ENCODE data around the gene CYP2A7.
"Not testable (repeated sequence)": the region's sequence is repeated elsewhere in the genome, so short reads cannot be mapped to it uniquely, and the experiment has no call there.

CYP2A7 gene

DNA sequence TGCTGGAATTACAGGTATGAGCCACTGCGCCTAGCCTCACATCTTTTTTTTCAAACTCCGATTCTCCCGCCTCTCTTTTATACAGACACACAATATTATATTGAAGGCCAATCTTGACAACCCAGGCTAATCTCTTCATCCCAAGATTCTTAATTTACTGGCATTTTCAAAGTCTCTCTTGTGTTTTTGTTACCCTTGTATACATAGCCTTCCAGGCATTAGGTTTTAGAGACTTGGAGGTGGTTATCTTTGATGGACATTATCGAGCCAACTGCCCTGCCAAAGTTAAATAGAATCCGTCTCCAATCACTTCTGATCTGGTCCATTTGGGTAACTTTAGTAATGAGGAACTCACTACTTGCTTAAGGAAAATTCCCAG, 14.4 kb upstream of the CYP2A7 start:
- Histone ChIP-seq H3K27ac (no peak overlapping the region), H3K4me3 (no peak overlapping the region)
- TF ChIP-seq, protein P1, sequence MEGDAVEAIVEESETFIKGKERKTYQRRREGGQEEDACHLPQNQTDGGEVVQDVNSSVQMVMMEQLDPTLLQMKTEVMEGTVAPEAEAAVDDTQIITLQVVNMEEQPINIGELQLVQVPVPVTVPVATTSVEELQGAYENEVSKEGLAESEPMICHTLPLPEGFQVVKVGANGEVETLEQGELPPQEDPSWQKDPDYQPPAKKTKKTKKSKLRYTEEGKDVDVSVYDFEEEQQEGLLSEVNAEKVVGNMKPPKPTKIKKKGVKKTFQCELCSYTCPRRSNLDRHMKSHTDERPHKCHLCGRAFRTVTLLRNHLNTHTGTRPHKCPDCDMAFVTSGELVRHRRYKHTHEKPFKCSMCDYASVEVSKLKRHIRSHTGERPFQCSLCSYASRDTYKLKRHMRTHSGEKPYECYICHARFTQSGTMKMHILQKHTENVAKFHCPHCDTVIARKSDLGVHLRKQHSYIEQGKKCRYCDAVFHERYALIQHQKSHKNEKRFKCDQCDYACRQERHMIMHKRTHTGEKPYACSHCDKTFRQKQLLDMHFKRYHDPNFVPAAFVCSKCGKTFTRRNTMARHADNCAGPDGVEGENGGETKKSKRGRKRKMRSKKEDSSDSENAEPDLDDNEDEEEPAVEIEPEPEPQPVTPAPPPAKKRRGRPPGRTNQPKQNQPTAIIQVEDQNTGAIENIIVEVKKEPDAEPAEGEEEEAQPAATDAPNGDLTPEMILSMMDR (IDR thresholded peaks at IDR 0.05): no peak
- no peak for DNase-seq (ENCODE audit: low spot score)

DNA sequence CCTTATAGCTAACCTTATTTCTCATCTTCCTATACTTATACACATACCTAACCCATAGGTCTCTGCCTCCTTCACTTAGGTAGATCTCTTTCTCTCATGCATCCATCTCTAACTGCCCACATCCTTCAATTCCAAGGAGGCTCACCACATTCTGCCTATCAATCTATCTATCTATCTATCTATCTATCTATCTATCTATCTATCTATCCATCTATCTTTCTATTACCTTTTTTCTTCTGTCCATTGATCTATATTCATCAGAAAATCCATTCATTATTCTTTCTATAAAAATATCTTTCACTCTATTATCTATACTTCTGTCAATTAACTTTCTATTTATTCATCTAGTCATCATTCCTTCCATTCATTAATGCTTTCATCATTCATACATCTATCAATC, 11.1 kb upstream of the CYP2A7 start:
- no peak for DNase-seq (ENCODE audit: low spot score)
- Histone ChIP-seq H3K4me3 (no peak overlapping the region), H3K27ac (no peak overlapping the region)
- TF ChIP-seq, protein P1 (IDR thresholded peaks at IDR 0.05): no peak

GRCh38 chr19:40889366-40889765, 7.3 kb upstream of the CYP2A7 start:
- DNase-seq (ENCODE audit: low spot score): no peak
- Histone ChIP-seq H3K4me3 (no peak overlapping the region), H3K27ac (no peak overlapping the region)
- TF ChIP-seq, protein P1 (IDR thresholded peaks at IDR 0.05): no peak

DNA sequence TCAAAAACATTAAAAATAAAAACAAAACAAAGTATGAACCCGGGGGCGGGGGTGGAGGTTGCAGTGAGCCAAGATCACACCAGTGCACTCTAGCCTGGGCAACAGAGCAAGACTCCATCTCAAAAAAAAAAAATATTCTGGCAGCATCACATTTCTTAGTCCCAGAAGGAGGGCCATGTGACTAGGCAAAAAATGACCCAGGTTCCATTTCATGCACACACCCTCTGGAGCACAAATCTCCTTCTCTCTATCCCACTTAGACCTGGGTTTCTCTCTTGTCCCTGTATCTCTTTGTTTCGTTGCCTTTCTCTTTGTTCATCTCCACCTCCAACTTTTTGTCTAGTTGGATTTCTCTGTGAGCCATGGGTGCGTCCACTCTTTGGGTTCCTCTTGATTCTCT, 6.2 kb upstream of the CYP2A7 start:
- H3K27ac ChIP-seq: no peak overlapping the region
- no peak for DNase-seq (ENCODE audit: low spot score)
- H3K4me3 ChIP-seq: no peak overlapping the region
- TF ChIP-seq, protein P1 (IDR thresholded peaks at IDR 0.05): no peak

DNA sequence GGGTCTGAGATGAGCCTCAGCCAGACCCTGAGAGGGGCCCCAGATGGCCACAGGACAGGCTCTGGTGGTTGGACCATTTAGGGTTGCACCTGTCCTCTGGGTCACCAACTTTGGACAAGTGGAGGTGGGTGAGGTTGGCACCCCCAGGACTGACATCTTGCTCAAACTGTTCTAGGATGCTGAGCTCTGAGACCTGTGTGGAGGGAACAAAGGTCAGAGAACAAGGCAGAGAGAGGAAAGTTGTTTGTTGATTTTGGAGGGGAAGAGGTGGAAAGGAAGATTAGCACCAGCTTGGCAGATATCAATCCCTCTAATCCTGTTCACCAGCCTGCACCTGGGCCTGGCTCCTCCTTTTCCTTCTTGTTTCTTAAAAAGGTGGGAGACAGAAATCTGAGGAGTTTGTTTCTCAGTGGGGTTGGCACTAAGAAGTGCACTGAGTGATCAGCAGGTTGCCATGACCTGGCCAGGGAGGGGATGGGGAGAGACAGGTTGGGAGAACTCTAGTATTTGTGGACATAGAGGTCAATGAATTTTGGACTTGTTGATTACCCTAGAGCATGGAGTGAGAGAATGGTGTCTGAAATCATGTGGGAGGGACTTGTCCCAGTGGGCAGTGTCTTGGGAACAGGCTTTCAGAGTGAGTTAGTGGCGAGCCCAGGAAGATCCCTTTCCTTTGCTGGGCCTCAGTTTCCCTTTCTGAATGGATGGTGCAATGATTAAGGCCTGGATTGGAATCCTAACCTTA, 2.3 kb upstream of the CYP2A7 start:
- not testable (repeated sequence) for H3K27ac ChIP-seq; DNase-seq (ENCODE audit: low spot score)

GRCh38 chr19:40879349-40879748, 2.7 kb downstream of the CYP2A7 start:
- not testable (repeated sequence) for DNase-seq (ENCODE audit: low spot score); H3K4me3 ChIP-seq; H3K27ac ChIP-seq

More for the DNA sequence above, 2.3 kb upstream of the CYP2A7 start:
- H3K4me3 ChIP-seq: not testable (repeated sequence)

GRCh38 chr19:40875526-40875951, 6.5 kb downstream of the CYP2A7 start:
- H3K27ac ChIP-seq; DNase-seq (ENCODE audit: low spot score): not testable (repeated sequence)
- H3K4me3 ChIP-seq: peak overlapping the region; percentile 24

DNA sequence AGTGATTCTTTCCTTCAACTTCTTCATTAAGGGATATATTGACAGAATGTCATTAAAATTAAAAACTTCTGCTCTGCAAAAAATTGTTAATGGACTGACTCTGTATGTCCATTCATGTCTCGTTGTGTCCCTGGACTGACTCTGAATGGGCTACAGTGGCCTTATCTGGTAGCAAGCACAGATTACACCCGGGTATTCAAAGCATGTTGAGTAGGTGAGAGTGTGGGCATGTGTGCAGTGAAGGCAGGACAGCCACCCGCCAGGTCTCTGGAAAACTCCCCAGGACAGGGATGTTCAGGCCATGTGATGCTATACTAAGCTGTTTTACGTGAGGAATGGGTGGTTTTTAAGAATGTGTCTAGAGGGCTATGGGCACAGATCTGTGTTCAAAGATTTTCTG, 7.2 kb downstream of the CYP2A7 start:
- not testable (repeated sequence) for H3K4me3 ChIP-seq; DNase-seq (ENCODE audit: low spot score); H3K27ac ChIP-seq

DNA sequence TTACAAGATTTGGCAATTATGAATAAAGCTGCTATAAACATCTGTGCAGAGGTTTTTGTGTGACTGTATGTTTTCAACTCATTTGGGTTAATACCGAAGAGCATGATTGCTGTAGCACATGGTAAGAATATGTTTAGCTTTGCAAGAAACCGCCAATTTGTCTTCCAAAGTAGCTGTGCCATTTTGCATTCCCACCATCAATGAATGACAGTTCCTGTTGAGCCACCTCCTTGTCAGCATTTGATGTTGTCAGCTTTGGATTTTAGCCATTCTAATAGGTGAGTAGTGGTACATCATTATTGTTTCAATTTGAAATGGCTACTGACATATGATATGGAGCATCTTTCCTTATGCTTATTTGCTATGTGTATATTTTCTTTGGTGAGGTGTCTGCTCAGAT, 8.2 kb downstream of the CYP2A7 start:
- not testable (repeated sequence) for DNase-seq (ENCODE audit: low spot score); H3K4me3 ChIP-seq; H3K27ac ChIP-seq

DNA sequence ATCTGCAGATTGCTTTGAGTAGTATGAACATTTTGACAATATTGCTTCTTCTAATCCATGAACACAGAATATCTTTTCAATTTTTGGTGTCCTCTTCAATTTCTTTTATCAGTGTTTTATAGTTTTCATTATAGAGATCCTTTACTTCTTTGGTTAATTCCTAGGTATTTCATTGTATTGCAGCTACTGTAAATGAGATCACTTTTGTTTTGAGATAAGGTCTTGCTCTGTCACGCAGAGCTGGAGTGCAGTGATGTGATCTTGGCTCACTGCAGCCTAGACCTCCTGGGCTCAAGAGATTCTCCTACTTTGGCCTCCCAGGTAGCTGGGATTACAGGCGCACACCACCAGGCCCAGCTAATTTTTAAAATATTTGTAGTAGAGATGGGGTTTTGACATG, 9.8 kb downstream of the CYP2A7 start:
- TF ChIP-seq, protein P1 (IDR thresholded peaks at IDR 0.05): no peak
- no peak for DNase-seq (ENCODE audit: low spot score)
- Histone ChIP-seq H3K27ac (no peak overlapping the region), H3K4me3 (no peak overlapping the region)
